GM21528 (cell line): ENCODE results near the gene HPSE2.
A peak's percentile ranks its signal among the peaks of the same experiment; 100 is the strongest.
"Not testable (repeated sequence)": the region's sequence is repeated elsewhere in the genome, so short reads cannot be mapped to it uniquely, and the experiment has no call there.

Experiments
- ATAC-seq: cut with Tn5 transposase; IDR thresholded peaks from one replicate; pipeline ENCODE4 v1.9.1; 2021; ENCODE audit warnings: mild to moderate bottlenecking, moderate library complexity; ENCODE audit not compliant: unreplicated experiment, low FRiP score

Gene HPSE2

DNA sequence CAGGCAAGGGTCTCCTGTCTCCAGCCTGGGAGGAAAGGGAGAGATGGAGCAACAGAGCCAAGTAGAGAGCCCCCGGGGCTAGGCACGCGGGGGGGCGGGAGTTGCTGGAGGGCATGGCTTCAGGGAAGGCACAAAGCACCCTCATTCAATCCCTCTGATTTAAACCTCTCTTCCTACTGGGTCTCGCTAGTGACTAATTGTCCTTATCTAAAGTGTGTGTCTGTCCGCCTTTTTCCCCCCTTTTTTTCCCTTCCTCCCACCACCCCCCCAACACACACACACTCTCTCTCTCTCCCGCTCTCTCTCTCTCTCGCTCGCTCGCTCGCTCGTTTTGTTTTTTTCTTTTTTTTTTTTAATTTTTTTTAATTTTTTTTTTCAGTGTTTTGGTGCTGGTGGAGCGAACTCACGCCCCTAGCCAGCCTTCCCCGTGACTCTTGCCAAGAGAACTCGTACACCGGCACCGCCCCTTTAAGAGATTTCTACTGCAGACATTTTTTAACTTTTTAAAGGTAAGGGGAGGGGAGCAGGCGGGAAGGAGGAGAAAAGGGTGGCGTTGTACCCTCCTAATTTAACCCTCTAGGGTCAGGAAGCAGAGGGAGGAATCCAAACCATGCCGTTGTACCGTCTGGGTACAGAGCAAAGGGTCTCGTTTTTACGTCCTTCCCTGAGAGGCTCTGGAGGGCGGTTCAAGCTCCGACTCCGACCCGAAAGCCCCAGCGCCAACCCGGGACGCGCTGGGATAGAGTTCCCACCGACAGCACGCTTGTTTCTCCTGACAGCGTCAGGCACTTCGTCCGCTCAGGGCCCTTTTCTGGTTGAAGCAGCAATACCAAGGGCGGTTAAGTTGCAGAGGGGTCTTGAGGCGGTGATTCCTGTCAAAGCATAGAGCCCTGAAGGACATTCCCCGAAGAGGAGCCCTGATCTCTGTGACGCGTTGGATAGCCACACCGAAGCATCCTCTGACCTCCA, at the start of gene HPSE2:
Gene HPSE2, minus strand, starts transcription at position 195 of the 969 bp plus-strand sequence.
- ATAC-seq = no peak

DNA sequence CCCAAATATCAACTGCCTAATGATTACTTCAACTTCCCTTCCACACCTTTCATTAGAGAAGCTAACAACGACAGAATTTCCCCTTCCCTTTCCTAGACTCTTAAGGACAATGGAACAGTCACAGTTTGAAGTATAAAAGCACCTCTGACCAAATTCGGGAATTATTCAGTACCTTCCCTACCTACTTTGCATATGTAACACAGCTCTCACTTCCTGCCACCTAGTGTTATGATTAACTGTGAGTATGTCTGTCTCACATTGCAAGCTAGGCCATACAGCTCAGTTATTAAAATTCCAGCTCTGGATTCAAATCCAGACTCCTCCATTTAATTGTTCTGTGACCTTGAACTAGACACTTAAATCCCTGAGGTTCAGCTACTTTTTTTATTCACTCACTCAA, 44.8 kb upstream of the HPSE2 start:
- peak; percentile 66 for ATAC-seq

DNA sequence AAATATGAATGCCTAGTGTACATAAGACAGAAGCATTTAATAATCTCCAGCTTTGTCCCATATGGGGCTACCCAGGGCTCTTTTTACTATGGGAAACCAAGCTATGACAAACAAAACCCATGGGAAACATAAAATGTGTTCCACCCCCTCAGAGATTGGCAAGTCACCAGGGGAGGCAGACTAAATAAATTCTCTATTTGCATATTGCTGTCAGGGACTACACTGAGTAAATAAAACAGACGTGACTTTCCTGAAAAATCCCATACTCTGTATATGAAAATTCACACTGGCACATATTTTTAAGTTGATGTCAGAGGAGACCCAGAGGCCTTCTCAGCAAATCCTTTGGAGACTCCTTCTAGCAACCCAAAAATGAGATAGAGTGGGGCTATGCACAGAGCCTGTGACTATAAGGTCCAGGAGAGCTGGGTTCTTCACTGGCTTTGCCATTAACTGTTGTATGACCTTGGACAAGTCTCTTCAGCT, 44.0 kb upstream of the HPSE2 start:
- no peak for ATAC-seq

DNA sequence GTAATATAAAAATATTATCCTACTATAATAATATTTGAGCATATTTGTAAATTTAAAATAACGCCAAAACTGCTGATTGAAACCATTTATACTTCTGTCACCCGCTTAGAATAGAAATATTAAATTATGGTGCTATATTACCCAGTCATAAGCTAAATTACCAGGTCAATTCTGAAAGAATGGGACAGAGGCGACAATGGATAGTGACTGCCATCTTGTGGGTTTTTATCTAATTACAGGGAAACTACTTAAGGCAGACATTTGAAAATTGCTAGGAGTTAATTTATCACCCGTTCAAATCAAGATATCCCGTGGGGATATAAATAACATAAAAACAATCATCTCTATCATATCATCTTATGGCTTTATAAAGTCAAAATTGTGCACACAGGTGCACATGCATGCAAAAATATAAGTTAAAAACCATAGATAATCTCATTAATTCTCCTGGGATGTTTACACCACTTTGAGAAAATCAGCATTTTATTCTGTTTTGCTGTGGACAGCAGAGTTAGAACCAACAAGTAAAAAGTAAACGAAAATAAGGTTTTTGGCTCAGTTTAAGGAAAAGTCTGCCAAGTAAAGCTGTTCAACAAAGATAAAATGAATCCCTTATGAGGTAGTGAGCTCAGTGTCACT, 41.3 kb upstream of the HPSE2 start:
- ATAC-seq = no peak

DNA sequence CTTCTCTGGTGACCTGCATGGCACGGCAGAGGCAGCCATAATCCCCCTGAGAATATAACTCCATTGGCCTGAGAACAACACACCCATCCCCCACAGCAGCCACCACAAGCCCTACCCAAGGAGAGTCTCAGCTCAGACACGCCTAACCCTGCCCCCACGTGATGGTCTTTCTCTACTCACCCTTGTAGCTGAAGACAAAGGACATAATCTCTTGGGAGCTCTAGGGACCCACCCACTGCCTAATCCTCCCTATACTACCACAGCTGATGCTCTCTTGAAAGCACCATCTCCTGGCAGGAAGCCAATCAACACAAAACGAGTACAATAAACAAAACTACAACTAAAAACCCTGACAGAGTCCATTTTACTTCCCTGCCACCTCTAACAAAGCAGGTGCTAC, 30.7 kb upstream of the HPSE2 start:
- no peak for ATAC-seq

DNA sequence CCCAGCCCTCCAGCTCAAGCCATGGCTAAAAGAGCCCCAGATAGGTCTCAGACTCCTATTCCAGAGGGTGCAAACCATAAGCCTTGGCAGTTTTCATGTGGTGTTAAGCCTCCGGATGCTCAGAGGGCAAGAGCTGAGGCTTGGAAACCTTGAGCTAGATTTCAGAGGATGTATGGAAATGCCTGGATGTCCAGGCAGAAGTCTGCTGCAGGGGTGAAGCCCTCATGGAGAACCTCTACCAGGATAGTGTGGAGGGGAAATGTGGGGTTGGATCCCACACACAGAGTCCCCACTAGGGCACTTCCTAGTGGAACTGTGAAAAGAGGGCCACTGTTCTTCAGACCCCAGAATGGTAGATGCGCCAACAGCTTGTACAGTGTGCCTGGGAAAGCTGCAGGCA, 13.2 kb upstream of the HPSE2 start:
- ATAC-seq = no peak

DNA sequence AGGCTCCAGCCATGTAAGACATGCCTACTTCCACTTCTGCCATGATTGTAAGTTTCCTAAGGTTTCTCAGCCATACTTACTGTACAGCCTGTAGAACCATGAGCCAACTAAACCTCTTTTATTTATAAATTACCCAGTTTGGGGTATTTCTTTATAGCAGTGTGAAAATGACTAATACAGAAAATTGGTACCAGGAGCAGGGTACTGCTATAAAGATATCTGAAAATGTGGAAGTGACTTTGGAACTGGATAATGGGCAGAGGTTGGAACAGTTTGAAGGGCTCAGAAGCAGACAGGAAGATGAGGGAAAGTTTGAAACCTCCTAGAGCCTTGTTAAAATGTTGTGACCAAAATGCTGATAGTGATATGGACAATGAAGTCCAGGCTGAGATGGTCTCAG, 12.2 kb upstream of the HPSE2 start:
- ATAC-seq = not testable (repeated sequence)

DNA sequence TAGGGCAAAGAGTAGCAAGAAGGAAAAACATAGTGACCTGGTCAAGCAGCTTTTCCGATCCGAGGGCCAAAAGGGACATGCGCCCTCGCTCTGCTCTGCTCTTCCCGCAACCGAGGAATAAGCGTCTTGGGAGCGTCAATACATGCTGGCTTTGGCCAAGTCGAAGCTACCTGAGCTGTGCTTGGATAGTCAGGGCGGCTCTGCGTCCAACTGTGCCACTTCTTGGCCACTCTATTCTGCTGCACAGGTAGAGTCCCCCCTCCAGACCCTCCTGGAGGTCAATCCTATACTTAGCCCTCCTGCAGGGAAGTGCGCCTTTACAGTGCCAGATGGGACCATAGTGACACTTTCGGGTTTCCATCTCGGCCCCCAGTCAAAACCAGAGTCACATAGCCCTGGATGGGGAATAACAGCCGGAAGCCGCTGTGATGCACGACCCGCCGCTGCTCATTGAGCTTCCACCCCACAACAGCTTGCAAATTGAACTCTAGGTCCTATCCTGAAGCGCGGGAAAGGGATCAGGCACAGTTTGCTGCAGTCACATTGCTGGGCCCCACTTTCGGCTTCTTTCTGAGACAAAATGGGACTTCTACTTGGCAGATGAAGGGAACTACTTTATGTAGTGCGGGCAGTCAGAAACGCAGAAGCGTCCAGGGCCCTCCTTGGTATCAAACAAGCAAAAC, 1.1 kb upstream of the HPSE2 start:
- ATAC-seq = no peak

DNA sequence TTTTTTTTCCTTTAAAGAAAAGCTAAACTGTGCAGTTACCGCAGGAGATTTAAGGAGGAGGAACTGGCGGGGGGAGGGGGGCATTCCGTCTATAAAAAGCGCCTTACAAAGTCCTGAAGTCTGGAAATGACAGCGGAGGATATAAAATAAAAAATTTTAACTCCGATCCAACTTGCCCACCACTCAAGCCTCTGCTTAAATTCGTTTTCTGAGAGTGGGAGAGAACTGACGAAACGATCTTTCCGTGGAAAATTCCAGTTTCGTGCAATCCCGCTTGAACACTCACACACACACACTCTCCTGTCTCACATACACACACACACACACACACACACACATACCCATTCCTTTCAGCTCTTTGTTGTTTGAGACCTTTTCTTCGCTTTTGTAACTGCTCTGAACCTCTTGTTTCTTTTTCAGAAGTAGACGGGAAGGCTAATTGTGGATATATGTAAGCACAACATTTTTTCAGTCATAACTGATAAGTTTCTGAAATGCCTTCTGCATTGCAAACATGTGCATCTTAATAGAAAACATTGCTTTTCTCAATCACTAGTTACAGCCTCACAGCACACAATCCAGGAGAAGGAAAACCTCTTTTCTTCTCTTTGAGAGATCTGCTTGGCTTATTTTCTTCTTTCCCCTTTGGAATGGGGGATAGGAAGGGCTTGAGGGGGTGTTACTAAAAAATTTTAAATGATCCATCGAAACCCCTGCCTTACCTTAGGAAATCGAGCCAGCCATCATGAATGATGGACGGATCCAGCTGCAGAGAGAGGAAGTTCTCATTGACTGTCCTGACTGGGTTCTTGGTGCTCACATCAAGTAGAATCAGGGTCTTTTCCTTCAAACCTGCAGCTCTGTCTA, 628 bp downstream of the HPSE2 start:
- no peak for ATAC-seq

DNA sequence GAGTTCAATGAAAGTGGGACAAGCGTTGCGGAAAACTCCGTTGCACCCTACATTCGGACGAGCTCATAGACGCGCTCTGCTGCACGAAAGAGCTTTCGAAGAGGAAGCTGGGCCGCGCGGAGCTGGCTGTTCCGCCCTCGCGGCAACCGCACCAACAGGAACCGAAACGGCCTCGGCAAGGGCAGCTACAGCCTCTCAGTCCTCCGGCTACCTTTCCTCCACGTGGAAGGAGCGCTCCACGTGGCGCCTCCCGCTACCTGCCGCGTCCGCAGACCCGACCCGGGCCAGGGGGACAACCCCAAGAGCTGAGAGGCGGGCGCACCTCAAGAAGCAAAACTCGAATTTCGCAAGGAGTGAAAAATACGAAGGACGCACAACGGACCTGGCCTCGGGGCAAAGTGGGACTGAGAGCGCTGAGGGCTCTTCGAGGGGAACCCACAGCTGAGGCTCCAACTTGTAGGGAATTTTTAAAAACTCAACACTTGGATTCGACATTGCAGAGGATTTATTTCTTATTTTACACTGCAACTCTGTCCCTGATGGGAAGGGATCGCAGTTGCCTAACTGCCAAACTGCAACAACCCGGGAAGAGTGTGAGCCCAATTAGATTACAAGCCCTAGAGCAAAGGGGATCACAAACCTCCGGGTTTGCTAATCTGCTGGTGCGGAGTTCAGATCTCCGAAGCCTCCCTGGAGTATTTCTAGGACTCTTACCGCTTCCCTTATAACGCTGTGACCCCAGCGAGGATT, 1.4 kb downstream of the HPSE2 start:
- ATAC-seq = peak; percentile 98

DNA sequence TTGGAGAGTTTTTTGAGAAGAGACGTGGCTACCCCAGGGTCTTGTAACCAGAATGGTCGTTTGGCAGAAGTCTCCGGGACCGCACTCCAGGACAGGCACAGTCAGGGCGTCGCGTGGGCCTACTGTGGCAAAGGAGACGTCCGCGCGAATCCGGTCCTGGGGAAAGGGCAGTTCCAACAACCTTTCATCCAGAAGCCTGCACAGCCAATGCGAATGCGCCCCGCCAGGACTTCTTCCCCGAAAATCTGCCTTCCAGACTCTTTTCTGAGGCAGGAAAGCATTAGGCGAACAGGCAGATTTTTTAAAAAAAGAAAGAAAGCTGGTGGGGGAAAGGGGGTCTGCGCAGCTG, 2.0 kb downstream of the HPSE2 start:
- ATAC-seq = no peak

DNA sequence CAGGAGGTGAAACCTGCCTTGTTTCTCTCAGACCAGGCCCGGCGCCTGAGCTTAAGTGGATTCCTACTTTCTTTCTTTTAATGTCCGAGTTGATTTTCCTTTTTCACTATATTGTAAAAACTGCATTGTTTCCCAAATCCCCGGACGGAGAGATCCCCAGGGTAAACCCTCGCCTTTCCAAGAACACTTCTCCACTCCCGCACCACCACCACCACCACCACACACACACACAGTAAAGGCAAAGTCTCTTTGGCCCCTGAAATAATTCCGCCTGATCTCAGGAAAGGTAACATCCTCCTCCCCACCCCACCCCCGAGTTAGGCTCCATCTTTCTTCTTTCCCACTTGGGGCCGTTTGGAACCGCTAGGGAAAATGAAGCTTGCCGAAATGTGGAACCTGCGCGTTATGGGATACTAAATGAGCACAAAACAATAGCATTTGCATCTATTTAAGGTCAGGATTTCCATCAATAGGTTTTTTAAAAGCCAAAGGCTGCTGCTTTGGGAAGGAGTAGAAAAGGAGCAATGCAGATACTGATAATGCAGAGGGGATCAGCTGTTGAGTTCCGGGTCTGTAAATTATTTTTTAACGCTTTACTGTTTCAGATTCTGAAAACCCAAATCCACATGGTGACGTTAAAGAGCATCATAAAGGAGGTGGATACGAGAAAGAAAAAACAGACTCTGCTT, 2.5 kb downstream of the HPSE2 start:
- no peak for ATAC-seq

DNA sequence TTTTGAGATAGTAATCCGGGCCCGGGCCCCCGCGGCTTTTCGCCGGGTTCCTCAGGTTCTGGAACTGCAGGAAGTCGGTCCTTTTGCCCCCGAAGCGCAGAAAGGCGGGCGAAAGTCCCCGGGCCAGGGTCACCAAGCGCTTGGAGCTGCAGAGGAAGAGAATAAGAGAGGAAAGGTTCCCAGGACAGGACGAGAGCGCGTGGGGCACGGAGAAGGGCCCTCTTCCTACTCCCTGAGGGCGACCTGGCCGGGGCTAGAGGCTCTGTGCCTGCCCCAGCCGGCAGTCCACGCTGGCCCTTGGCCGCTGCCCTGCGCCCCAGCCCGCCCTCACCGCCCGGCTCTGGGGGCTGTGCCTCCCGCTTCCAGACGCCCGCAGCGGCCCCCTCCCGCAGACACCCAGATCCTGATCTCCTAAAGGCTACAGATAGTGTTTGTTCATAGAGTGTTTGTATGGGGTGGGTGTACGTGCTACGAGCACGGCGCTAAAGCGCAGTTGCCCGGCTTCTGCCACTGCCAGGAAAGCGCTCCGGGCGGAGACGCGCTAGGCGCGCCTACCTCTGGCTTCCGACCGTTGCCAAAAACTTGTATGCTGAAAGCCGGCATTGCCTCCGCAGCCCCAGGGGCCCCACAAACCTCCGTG, 3.2 kb downstream of the HPSE2 start:
- no peak for ATAC-seq

DNA sequence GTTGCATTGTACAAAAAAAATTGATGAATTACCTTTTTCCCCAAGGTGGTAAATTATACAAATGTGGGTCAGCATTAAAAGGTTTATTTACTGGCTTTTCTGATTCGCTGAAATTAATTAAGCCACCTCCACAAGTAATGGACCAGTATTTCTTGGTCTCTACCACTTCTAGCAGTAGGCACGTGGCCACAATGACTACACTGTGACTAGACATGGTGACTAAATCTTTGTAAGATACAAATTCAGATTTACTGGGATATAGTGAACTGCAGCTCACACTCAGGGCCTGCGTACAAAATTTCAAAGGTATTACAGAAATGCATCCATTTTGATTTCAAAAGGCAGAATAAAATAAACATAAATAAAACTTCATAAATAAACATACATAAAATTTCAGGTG, 10.9 kb downstream of the HPSE2 start:
- no peak for ATAC-seq

DNA sequence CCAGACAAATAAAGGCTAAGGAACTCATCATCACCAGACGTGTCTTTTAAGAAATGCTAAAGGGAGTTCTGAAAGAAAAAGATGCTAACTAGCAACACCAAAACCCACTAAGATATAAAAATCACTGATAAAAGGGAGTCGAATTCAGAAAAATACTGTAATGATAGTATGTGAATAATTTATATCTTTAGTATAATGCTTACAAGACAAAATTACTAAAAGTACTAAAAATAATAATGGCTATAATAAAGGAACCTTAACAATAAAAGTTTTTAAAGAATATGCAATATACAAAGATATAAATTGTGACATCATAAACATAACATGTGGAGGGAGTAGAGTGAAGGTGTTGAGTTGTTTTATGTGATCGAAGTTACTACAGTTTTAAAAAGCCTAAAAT, 28.3 kb downstream of the HPSE2 start:
- no peak for ATAC-seq

DNA sequence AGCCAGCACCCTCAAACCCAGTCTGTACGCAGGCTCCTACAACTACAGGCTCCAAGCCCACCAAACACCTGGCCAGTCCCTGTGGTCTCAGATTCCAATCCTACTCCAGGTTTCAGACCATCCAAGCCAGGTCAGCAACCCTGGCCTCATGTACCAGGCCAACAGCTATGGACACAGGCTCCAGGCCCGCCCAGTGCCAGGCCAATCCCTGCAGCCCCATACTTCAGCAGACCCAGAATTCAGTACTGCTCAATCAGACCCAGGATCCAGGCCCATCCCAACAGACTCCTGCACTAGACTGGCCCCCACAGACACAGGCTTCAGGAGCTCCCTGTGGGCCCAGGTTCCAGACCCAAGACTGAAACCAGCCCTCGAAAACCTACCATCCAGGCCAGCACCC, 32.3 kb downstream of the HPSE2 start:
- no peak for ATAC-seq

DNA sequence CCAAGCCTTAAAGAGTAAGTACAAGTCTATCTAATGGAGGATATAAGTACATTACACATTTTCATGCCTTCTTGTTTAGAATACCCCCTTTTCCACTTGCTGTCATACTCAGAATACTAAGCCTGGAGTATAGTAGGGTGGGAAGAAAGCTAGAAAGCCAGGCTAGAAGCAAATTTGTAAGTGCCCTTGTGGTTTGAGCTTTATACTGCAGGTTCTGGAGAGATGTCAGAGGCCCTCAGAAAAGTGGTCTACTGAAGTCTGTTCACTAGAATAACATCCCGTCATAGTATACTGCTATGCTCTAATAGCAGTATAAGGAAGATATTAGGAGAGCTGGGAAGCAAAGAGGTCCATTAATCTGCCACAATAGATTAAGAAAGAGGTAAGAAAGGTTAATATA, 62.7 kb downstream of the HPSE2 start:
- ATAC-seq = no peak

DNA sequence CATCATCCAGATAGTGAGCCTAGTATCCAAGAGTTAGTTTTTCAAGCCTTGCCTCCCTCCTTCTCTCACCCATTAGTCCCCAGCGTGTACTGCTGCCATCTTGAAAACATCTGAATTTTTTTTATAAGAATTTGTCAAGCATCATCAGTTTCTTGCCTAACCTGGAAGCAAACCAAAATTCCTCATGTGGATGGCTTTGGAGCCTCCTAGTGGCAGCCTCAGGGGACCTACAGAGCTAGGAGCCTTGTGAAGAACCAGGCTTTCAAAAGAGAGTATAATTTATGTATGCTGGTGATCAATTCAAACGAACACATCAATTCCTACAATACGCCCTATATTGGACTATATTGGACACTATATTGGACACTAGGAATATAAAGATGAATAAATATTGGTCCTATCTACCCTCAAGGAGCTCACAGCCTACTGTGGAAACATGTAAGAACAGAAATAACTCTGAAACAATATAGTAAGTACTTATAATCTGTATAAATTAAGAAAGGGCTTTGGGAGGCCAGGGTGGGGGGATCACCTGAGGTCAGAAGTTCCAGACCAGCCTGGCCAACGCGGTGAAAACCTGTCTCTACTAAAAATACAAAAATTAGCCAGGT, 63.4 kb downstream of the HPSE2 start:
- ATAC-seq = no peak
